Brain pericyte (primary cell): ENCODE results near the gene KRTAP3-2.
"Not testable (repeated sequence)": the region's sequence is repeated elsewhere in the genome, so short reads cannot be mapped to it uniquely, and the experiment has no call there.

Source experiments
- DNase-seq: peaks from one replicate; pipeline ENCODE4 v3.0.0-alpha.2; 2012; ENCODE audit warnings: low read depth, low spot score

KRTAP3-2 gene

GRCh38 chr17:40999563-40999962, at the start of gene KRTAP3-2:
TSS of gene KRTAP3-2 (minus strand) at chr17:40999906. CDS start at chr17:40999853, 53 bp downstream.
- DNase-seq, result not testable (repeated sequence)

GRCh38 chr17:41049110-41049509, 49.4 kb upstream of the KRTAP3-2 start:
- no peak for DNase-seq

- no peak for DNase-seq
Observed at GRCh38 chr17:41048441-41048840, 48.7 kb upstream of the KRTAP3-2 start.

GRCh38 chr17:41046735-41047465, 47.2 kb upstream of the KRTAP3-2 start, which contains the start of gene KRTAP2-1:
TSS of gene KRTAP2-1 (minus strand) at chr17:41047316. CDS start at chr17:41047267, 49 bp downstream.
- not testable (repeated sequence) for DNase-seq

- DNase-seq, result no peak
Observed at GRCh38 chr17:41042953-41043352, 43.2 kb upstream of the KRTAP3-2 start.

GRCh38 chr17:41040783-41041571, 41.3 kb upstream of the KRTAP3-2 start, which contains the start of gene KRTAP1-1:
TSS of gene KRTAP1-1 (minus strand) at chr17:41041450. CDS start at chr17:41041397, 53 bp downstream.
- DNase-seq, result not testable (repeated sequence)

- no peak for DNase-seq
Observed at GRCh38 chr17:41037853-41038350, 38.2 kb upstream of the KRTAP3-2 start.

- DNase-seq, result not testable (repeated sequence)
Observed at GRCh38 chr17:41034346-41034935, 34.7 kb upstream of the KRTAP3-2 start, which contains the start of gene KRTAP1-3. TSS of gene KRTAP1-3 (minus strand) at chr17:41034874. CDS start at chr17:41034821, 53 bp downstream.

- no peak for DNase-seq
Observed at GRCh38 chr17:41029633-41030245, 30.0 kb upstream of the KRTAP3-2 start, which contains the start of gene KRTAP1-4. TSS of gene KRTAP1-4 (minus strand) at chr17:41030195. CDS start at chr17:41030078, 117 bp downstream.

- no peak for DNase-seq
Observed at GRCh38 chr17:41026715-41027471, 27.2 kb upstream of the KRTAP3-2 start, which contains the start of gene KRTAP1-5. TSS of gene KRTAP1-5 (minus strand) at chr17:41027208. CDS start at chr17:41027155, 53 bp downstream.

GRCh38 chr17:41024697-41025096, 25.0 kb upstream of the KRTAP3-2 start:
- no peak for DNase-seq

GRCh38 chr17:41020336-41020735, 20.6 kb upstream of the KRTAP3-2 start:
- no peak for DNase-seq

GRCh38 chr17:41019415-41019814, 19.7 kb upstream of the KRTAP3-2 start:
- DNase-seq, result no peak

GRCh38 chr17:41018541-41018940, 18.8 kb upstream of the KRTAP3-2 start:
- no peak for DNase-seq

- DNase-seq, result no peak
Observed at GRCh38 chr17:41016578-41017215, 17.0 kb upstream of the KRTAP3-2 start.

- DNase-seq, result no peak
Observed at GRCh38 chr17:41015454-41015853, 15.7 kb upstream of the KRTAP3-2 start.

- no peak for DNase-seq
Observed at GRCh38 chr17:41013606-41014005, 13.9 kb upstream of the KRTAP3-2 start.

- no peak for DNase-seq
Observed at GRCh38 chr17:41013181-41013580, 13.5 kb upstream of the KRTAP3-2 start.

- DNase-seq, result no peak
Observed at GRCh38 chr17:41012326-41013120, 12.8 kb upstream of the KRTAP3-2 start.
